ENCODE results near the gene EP300. TPM values are rescaled to one million over a fixed set of nuclear protein-coding genes. Genes with fewer than 3 reads are reported as not detected.

EP300 gene
- polyA plus RNA-seq, 3 donors, result 5.7 to 81.6 (median 16.8) TPM

- Mint-ChIP-seq H3K4me1 (no peaks in the 10 kb centered on the region), H3K36me3 (peaks cover 72 to 98% of the 10 kb centered on the region in 2 donors), H3K4me3 (no peak overlapping the region), H3K27me3 (ENCODE audit: low read depth in 3 of 3) (peaks cover 0 to 2% (median 0%) of the 10 kb centered on the region in 3 donors), H3K27ac (no peak overlapping the region), H3K9me3 (no peaks in the 10 kb centered on the region)
- WGBS (ENCODE audit: insufficient coverage), result no CpG with 5 or more reads among the region's 8 CpGs
- no peak overlapping the region for H3K4me2 ChIP-seq (replicated peaks; ENCODE audit: extremely low read depth, low read length, poor library complexity, severe bottlenecking)
- H3K9me3 ChIP-seq (replicated peaks in 1 of 2; ENCODE audit: control insufficient read depth in 1 of 2, insufficient read depth in 1 of 2, low read length in 2 of 2), result no peaks in the 10 kb centered on the region
- H3K79me2 ChIP-seq (ENCODE audit: insufficient read depth, low read length), result peaks cover 4% of the 10 kb centered on the region
- DNase-seq, result no peak
- no peaks in the 10 kb centered on the region for H3K4me1 ChIP-seq (ENCODE audit: control insufficient read depth in 1 of 2, insufficient read depth in 2 of 2, low read length in 2 of 2)
- H3K9ac ChIP-seq (ENCODE audit: insufficient read depth, low read length, poor library complexity, severe bottlenecking), result no peak overlapping the region
- peaks cover 91 to 99% of the 10 kb centered on the region in 2 donors for H3K36me3 ChIP-seq (replicated peaks in 1 of 2; ENCODE audit: control insufficient read depth in 1 of 2, insufficient read depth in 2 of 2, low read length in 2 of 2)
- intact Hi-C loops (cut with micrococcal nuclease), result no loop called here
- TF ChIP-seq, protein P1, sequence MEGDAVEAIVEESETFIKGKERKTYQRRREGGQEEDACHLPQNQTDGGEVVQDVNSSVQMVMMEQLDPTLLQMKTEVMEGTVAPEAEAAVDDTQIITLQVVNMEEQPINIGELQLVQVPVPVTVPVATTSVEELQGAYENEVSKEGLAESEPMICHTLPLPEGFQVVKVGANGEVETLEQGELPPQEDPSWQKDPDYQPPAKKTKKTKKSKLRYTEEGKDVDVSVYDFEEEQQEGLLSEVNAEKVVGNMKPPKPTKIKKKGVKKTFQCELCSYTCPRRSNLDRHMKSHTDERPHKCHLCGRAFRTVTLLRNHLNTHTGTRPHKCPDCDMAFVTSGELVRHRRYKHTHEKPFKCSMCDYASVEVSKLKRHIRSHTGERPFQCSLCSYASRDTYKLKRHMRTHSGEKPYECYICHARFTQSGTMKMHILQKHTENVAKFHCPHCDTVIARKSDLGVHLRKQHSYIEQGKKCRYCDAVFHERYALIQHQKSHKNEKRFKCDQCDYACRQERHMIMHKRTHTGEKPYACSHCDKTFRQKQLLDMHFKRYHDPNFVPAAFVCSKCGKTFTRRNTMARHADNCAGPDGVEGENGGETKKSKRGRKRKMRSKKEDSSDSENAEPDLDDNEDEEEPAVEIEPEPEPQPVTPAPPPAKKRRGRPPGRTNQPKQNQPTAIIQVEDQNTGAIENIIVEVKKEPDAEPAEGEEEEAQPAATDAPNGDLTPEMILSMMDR (IDR thresholded peaks at IDR 0.05), result no peak
- H3K4me3 ChIP-seq (replicated peaks in 1 of 3; ENCODE audit: low read depth in 2 of 3, low read length in 3 of 3), result no peak overlapping the region
- no peak overlapping the region for H3K27ac ChIP-seq (ENCODE audit: low read depth in 1 of 2, low read length in 2 of 2)
- peaks cover 97% of the 10 kb centered on the region for H4K20me1 ChIP-seq (ENCODE audit: insufficient read depth, low read length)
- no peak overlapping the region for H2AFZ ChIP-seq (ENCODE audit: insufficient read depth, low read depth, low read length, poor library complexity, severe bottlenecking)
- H3K27me3 ChIP-seq (ENCODE audit: control insufficient read depth in 2 of 2, insufficient read depth in 2 of 2, low read length in 2 of 2), result no peaks in the 10 kb centered on the region
These were observed 76.8 kb downstream of the EP300 start for GRCh38 chr22:41169157-41169556.

GRCh38 chr22:41171996-41172395, 79.6 kb downstream of the EP300 start:
- H3K9me3 ChIP-seq (replicated peaks in 1 of 2; ENCODE audit: control insufficient read depth in 1 of 2, insufficient read depth in 1 of 2, low read length in 2 of 2), result no peaks in the 10 kb centered on the region
- H3K36me3 ChIP-seq (replicated peaks in 1 of 2; ENCODE audit: control insufficient read depth in 1 of 2, insufficient read depth in 2 of 2, low read length in 2 of 2), result peaks cover 92 to 99% of the 10 kb centered on the region in 2 donors
- Mint-ChIP-seq H3K9me3 (no peaks in the 10 kb centered on the region), H3K4me3 (no peak overlapping the region), H3K27ac (peak overlapping the region in 1 of 7 donors; percentile 53), H3K36me3 (peaks cover 78 to 98% of the 10 kb centered on the region in 2 donors), H3K4me1 (no peaks in the 10 kb centered on the region), H3K27me3 (ENCODE audit: low read depth in 3 of 3) (peaks cover 0 to 2% (median 0%) of the 10 kb centered on the region in 3 donors)
- no peaks in the 10 kb centered on the region for H3K4me1 ChIP-seq (ENCODE audit: control insufficient read depth in 1 of 2, insufficient read depth in 2 of 2, low read length in 2 of 2)
- no peak overlapping the region for H3K4me3 ChIP-seq (replicated peaks in 1 of 3; ENCODE audit: low read depth in 2 of 3, low read length in 3 of 3)
- TF ChIP-seq, protein P1 (IDR thresholded peaks at IDR 0.05), result no peak
- peaks cover 97% of the 10 kb centered on the region for H4K20me1 ChIP-seq (ENCODE audit: insufficient read depth, low read length)
- no peak overlapping the region for H3K9ac ChIP-seq (ENCODE audit: insufficient read depth, low read length, poor library complexity, severe bottlenecking)
- H3K4me2 ChIP-seq (replicated peaks; ENCODE audit: extremely low read depth, low read length, poor library complexity, severe bottlenecking), result no peak overlapping the region
- no CpG with 5 or more reads among the region's 3 CpGs for WGBS (ENCODE audit: insufficient coverage)
- no peak for DNase-seq
- H2AFZ ChIP-seq (ENCODE audit: insufficient read depth, low read depth, low read length, poor library complexity, severe bottlenecking), result no peak overlapping the region
- H3K27ac ChIP-seq (ENCODE audit: low read depth in 1 of 2, low read length in 2 of 2), result no peak overlapping the region
- intact Hi-C loops (cut with micrococcal nuclease), result no loop called here
- H3K79me2 ChIP-seq (ENCODE audit: insufficient read depth, low read length), result peaks cover 4% of the 10 kb centered on the region
- no peaks in the 10 kb centered on the region for H3K27me3 ChIP-seq (ENCODE audit: control insufficient read depth in 2 of 2, insufficient read depth in 2 of 2, low read length in 2 of 2)
